NCI-H2081 (cell line): ENCODE measurements around the gene RFC1.
"Not testable (repeated sequence)": the region's sequence is repeated elsewhere in the genome, so short reads cannot be mapped to it uniquely, and the experiment has no call there.

Source experiments
- DNase-seq, 2 experiments: peaks; one replicate each; lab custom pipeline; 2025; lab: John Stamatoyannopoulos, UW

Gene RFC1

GRCh38 chr4:39353478-39354253 is 12.5 kb downstream of the RFC1 start:
- DNase-seq, result no peak

GRCh38 chr4:39353149-39353477 is 13.0 kb downstream of the RFC1 start:
- DNase-seq, result not testable (repeated sequence)

GRCh38 chr4:39349326-39349725 is 16.8 kb downstream of the RFC1 start:
- no peak for DNase-seq

GRCh38 chr4:39348371-39349315 is 17.5 kb downstream of the RFC1 start:
- no peak for DNase-seq

GRCh38 chr4:39346856-39347519 is 19.2 kb downstream of the RFC1 start:
- no peak for DNase-seq

GRCh38 chr4:39342731-39343130 is 23.4 kb downstream of the RFC1 start:
- DNase-seq, result no peak

GRCh38 chr4:39341075-39341725 is 25.0 kb downstream of the RFC1 start:
- DNase-seq, result no peak

GRCh38 chr4:39339968-39340367 is 26.2 kb downstream of the RFC1 start:
- DNase-seq, result no peak

- no peak for DNase-seq
Observed at GRCh38 chr4:39337841-39338240, 28.3 kb downstream of the RFC1 start.

- no peak for DNase-seq
Observed at GRCh38 chr4:39335566-39335965, 30.6 kb downstream of the RFC1 start.

- DNase-seq, result no peak
Observed at GRCh38 chr4:39331191-39331590, 35.0 kb downstream of the RFC1 start.

- DNase-seq, result no peak
Observed at GRCh38 chr4:39330353-39330752, 35.8 kb downstream of the RFC1 start.

GRCh38 chr4:39326468-39326977 is 39.6 kb downstream of the RFC1 start:
- DNase-seq, result no peak

GRCh38 chr4:39324897-39325613 is 41.1 kb downstream of the RFC1 start:
- DNase-seq, result no peak

- DNase-seq, result no peak
Observed at GRCh38 chr4:39324446-39324845, 41.7 kb downstream of the RFC1 start.

GRCh38 chr4:39323821-39324220 is 42.3 kb downstream of the RFC1 start:
- no peak for DNase-seq

GRCh38 chr4:39320381-39321115 is 45.6 kb downstream of the RFC1 start:
- no peak for DNase-seq

- no peak for DNase-seq
Observed at GRCh38 chr4:39319676-39320075, 46.5 kb downstream of the RFC1 start.

- DNase-seq, result peak; percentile 45 to 77
Observed at GRCh38 chr4:39312816-39313215, 53.3 kb downstream of the RFC1 start.

- DNase-seq, result peak; percentile 2 to 56
Observed at GRCh38 chr4:39308611-39309010, 57.6 kb downstream of the RFC1 start.
